Measurements from ENCODE around the gene LCTL.
"Not testable (repeated sequence)": the region's sequence is repeated elsewhere in the genome, so short reads cannot be mapped to it uniquely, and the experiment has no call there.

LCTL gene

DNA sequence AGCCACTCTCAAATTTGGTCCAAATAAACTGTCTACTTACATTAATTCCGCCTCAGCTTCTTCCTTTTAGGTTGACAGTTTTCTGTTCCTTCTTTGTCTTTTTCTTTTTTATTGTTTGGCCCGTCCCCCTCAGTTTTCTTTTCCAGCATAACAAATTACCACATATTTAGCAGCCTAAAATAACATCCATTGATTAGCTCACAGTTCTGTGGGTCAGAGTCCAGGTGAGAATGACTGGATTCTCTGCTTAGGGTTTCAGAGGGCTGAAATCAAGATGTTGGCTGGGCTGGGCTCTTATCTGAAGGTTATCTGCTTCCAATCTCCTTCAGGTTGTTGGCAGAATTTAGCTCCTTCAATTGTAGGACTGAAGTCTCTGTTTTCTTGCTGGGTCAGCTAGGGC, 24.6 kb upstream of the LCTL start:
- DNase-seq = no peak

DNA sequence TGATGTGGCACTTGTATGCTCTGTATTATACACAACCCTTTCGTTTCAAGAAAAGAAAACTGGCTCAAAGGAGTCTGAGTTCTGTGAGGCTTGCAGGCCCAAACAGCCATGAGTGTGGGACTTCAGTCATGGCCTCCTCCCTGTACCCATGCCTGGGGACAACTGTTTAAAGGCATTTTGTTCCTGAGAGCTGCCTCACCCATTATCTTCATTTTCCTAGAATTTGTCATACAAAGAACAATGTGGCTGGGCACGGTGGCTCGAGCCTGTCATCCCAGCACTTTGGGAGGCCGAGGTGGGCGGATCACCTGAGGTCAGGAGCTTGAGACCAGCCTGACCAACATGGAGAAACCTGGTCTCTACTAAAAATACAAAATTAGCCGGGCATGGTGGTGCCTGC, 23.6 kb upstream of the LCTL start:
- not testable (repeated sequence) for DNase-seq

DNA sequence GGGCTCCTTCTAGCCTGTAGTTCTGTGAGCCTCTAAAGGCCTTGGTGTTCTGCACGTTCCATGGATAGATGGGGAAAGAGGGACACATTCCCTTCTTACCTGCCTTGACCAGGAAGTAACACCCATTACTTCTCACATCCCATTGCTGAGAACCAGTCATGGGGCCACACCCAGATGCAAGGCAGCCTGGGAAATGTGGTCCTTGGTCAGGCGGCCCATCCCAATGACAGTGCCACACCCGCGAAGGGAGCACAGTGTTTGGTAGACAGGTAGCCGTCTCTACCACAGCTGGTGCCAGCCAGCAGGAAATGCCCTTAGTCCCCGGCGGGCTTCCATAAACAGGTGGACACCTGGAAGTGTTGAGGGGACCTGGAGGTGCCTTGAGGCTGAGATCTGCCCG, 23.2 kb upstream of the LCTL start:
- no peak for DNase-seq

DNA sequence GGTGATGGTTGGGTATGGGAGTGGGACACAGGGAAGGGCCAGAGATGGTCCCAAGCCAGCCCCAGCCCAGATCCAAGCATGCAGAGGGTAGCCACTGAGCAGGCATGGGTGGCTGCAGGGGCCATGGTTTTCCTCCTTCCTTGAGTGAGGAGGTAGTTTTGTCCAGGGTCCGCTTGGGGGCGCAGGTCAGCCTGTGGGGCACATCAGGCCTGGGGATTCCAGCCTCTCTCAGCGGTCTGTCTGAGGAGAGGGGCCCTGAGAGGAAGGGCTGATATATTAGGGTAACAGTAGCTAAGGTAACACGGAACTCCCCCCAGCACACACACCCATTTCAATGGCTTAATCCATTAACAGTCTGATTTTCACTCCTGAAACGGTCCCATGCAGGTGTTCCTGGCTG, 22.7 kb upstream of the LCTL start:
- no peak for DNase-seq

DNA sequence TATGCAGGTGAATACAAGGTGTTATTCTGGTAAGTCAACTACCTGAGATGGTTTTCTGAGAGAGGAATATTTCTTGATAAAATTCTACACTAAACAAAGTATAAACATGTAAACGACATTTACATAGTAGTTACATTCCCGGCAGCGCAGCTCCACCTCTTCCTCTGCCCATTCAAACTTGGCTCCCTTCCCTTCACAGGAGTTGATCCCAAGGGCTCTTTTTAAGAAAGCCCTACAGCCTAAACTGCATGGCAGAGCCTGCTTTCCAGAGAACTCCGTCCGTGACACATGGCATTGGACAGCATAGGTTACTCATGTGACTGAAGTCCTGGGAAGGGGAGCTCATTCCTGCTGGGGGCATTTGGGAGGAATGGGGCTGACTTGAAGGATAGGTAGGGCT, 22.0 kb upstream of the LCTL start:
- DNase-seq = no peak

DNA sequence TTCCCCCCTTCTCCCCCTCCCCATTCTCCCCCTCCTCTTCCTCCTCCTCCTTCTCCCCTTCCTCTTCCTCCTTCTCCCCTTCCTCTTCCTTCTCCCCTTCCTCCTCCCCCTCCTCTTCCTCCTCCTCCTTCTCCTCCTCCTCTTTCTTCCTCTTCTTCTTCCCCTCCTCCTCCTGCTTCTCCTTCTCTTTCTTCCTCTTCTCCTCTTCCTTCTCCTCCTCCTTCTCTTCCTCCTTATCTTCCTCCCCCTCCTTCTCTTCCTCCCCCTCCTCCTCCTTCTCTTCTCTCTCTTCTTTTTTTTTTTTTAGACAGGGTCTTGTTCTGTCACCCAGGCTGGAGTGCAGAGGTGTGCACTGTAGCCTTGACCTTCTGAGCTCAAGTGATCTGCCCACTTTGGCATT, 21.2 kb upstream of the LCTL start:
- DNase-seq = no peak

DNA sequence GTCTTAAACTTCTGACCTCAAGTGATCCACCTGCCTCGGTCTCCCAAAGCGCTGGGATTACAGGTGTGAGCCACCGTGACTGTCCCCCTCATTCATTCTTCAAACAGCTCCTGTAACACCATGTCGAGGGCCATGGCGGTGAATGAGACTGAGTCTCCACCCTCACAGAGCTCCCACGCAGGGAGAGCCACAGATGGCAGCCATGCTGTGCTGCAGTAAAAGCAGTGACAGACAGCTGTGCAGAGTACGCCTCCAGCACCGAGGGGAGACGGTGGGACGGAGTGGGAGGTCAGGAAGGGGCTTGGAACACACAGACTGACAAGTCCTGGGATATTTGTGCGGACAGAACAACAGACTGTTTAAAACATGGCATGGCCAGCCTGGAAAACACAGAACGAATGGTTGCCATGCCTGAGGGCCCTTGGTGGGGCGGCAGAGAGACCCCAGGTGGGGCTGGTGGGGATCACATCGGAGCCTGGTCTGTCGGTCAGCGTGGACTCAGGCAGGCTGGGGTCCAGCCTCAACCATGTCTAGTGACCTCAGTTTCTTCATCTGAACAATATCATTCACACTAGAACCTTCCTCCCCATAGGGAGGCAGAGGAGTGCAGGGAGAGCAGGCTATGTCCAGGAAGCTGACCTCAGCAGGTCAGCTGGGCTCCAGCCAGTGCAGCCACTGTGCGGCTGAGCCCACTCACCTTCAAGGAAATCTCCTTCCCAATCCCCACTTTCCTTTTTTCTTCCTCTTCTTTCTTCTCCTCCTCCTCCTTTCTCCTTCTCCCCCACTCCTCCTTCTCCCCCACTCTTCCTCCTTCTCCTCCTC, 20.6 kb upstream of the LCTL start:
- DNase-seq = no peak

DNA sequence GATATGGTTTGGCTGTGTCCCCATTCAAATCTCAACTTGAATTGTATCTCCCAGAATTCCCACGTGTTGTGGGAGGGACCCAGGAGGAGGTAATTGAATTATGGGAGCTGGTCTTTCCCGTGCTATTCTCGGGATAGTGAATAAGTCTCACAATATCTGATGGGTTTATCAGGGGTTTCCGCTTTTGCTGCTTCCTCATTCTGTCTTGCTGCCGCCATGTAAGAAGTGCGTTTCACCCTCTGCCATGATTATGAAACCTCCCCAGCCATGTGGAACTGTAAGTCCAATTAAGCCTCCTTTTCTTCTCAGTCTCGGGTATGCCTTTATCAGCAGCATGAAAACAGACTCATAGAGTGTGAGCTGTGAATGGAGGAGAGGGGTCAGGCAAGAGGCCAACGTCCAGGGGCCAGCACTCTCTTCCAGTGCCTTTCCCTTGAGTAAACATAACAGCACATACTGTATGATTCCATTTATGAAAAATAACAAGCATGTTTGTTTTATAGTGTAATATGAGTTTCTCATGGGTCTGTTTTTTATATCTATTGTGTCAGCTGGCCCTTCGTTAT, 16.3 kb upstream of the LCTL start:
- no peak for DNase-seq

DNA sequence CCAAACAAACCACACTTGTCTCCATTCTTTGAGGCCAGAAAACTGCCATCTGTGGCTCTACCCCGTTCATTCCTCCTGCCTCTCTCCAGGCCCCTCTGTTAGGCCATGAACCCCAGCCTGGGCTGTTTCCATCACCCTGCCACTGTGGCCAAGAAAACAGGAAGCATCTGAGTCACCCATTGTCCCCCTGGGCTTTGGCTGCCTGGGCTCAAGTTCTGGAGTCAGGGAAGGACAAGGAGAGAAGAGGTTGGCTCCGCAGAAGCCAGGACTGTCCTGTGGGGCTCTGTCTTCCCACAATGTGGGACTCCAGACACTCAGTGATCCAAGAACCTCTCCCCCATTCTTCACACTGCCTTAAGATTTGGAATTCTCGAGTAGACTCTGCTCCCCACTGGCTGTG, 14.8 kb upstream of the LCTL start:
- no peak for DNase-seq

DNA sequence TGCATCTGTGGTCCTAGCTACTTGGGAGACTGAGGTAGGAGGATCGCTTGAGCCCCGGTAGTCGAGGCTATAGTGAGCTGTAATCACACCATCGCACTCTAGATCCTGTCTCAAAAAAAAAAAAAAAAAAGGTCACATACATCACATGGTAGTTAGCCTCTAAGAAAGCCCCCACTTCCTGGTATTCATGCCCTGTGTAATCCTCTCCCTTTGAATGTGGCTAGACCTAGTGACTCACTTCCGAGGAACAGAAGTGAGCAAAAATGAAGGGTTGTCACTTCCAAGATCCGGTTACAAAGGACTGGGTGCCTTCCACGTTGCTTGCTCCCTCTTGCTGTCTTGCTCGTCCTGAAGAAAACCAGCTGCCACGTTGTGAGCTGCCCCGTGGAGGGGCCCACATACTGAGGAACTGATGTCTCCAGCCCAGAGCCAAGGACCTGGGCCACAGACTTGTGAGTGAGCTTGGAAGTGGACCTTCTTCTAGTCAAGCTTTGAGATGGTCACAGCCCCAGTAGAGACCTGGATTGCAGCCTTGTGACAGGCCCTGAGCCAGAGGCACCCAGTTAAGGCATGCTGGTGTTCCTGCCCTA, 12.6 kb upstream of the LCTL start:
- no peak for DNase-seq

DNA sequence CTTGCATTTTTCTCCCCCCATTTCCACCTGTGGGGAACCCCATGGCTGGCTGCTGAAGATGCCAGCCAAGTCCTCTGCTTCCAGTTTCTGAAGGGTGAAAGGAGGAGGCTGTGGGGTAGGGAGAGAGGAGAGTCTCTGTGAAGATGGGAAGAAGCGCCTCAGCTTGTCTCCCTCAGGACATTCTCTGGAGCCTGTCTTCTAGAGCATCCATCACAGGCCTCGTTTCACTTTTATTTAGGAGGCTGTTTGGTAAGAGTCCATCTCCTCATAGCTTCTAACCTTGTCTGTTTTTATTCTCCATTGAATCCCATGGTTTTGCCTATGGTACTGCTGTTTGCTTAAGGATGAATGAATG, 8.8 kb upstream of the LCTL start:
- no peak for DNase-seq

DNA sequence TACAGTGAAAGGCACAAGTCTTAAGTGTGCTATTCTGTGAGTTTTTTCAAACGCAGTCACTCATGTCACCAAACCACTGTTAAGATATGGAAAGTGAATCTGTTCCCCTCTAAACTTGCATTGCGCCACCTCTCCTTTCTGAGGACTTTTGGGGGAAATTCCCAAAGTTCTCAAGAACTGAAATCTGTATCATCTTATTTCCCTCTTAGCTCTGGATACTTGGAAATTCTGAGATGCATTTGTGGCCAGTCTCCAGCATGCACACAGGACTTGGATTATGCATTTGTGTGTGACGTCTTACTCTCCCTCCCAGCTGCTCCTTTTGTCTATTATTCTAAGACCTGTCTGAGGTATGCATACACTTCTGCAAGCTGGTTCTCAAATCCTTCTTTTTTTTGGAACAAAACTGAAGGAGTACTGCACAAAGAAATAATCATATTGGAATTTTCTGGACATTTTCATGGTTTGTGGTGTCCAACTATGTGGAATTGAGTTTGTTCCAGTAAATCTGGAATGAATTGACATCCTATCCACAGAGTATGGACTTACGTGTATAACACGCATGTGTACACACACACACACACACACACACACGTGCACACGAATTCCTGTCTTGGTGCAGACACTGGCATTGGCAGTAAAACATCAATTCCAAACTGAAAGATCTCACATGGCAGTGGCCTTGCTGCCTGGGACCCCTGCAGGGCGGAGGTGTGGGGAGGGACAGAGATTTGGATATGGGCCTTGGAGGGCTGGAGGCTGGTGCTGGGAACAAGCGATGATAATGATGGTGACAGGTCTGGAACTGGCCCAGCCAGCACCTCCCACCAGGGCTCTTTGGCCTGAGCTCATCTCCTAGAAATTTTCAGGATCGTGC, 8.2 kb upstream of the LCTL start:
- DNase-seq = no peak

DNA sequence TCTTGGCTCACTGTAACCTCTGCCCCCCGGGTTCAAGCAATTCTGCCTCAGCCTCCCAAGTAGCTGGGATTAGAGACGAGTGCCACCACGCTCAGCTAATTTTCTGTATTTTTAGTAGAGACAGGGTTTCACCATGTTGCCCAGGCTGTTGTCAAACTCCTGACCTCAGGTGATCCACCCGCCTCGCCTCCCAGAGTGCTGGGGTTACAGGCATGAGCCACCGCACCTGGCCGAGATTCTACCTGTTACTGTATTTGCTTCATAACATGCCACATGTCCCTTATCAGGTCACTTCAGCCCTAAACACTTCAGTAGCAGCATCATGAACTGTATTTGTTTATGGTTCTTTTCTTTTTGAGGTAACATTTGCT, 7.5 kb upstream of the LCTL start:
- DNase-seq = no peak

DNA sequence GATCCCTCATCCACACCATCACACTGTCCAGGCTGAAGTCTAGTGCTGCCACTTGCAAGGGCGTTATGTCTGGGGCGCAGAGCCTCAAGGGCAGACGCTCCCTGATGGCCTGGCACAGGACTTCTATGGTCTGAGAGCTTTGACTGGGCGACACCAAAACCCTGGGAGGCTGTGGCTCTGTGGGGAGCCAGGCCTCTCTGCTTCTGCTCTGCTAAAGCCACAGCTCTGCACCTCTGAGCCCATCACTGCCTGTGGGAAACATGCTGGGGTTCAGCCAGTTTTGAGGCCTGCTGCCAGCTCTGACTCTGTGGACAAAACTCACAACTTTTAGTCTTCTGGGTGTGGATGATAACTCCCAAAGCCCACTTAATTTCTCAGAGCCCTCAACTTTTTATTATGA, 6.3 kb upstream of the LCTL start:
- no peak for DNase-seq

DNA sequence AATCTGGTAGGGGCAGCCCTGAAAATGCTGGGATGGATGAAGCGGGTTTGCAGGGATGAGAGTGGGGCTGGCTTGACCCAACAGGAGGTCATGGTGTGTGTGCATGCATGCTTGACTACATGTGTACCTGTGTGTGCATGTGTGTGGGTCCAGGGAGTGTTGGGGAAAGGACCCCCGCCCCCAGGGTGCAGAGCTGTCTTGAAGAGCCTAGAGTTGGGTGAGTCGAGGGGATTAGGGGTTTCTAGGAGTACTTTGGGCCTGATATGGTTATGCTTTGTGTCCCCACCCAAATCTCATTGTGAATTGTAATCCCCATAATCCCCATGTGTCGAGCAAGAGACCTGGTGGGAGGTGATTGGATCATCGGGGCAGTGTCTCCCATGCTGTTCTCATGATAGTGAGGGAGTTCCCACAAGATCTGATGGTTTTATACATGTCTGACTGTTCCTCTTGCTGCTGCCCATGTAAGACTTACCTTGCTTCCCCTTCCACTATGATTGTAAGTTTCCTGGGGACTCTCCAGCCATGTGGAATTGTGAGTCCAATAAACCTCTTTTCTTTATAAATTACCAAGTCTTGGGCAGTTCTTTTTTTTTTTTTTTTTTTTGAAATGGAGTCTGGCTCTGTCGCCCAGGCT, 5.2 kb upstream of the LCTL start:
- no peak for DNase-seq

DNA sequence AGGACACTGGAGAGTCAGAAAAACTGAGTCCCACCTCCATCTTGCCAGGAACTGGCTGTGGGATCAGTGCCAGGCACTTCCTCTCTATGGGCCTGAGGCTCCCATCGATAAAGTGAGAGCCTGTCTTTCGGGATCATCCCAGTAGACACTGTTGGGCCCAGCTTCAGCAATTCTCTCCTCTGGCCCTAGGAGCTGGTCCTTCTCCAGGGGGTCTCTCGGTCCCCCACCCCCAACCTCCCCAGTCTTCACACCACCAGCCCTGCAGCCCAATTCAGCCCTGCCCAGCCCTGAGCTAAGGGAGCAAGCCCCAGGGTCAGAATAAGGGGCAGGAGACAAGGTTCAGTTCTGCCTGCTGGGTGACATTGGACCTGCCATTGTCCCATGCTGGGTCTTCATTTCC, 4.5 kb upstream of the LCTL start:
- no peak for DNase-seq

DNA sequence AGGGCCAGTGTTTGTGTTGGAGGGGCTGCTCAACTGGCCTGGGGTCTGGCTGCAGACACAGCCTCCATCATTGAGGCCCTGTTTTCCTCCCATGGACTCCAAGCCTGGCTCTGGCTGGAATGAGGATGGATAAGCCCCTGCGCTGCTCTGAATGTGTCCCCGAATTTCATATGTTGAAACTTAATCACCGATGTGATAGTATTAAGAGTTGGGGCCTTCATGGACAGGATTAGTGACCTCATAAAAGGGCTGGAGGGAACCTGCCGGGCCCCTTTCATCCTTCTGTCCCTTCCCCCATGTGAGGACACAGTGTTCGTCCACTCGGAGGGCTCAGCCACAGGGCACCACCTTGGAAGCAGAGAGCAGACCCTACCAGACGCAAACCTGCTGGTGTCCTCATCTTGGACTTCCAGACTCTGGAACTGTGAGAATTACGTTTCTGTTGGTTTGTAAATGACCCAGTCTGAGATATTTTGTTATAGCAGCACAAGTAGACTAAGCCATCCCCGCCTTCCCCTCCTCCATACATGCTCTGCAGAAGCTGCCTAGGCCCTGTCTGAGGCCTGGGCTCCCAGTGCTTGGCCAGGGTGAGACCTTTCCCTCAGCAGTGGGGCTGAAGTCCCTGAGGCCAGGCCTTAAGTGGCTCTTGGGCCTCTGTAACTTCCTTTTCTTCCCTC, 3.8 kb upstream of the LCTL start:
- DNase-seq = no peak

DNA sequence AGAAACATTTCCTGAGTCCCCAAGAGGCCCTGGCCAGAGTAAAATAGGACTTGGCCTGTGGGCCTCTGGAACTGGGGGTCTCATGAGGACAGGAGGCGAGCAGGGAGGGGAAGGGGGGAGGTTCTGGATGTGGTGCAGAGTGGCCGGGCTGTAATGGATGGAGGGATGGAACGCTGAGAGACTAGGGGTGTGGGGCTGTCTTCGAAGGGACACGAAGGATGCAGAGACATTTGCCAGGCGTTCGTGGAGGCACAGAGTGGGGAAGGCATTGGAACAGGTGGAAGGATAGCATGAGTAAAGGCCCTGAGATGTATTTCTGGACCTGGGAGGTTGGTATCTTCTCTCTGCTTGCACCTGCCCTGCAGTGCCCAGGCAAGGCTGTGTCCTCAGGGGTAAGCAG, 2.1 kb upstream of the LCTL start:
- DNase-seq = no peak

DNA sequence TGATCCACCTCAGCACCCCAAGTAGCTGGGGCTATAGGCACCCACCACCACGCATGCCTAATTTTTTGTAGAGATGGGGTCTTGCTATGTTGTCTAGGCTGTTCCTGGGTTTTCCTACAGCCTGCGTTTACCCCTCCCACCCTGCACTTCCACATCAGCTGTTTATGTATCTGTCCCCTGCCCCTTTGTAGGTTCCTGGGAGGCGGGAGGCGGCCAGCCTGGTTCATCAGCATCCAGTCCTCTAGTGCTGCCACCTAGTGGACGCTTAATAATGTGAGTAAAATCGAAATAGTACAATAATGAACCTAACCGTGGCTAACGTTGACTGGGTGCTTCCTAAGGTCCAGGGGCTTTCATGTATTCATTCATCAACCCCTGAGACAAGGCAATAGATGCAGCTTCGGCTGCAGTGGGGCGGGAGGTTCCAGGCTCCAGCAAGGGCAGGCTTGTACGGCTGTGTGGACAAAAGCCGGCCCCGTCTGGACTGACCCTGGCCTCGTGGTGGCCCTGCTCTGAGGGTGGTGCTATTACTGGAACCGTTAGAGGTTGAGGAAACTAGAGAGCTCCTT, 1.2 kb upstream of the LCTL start:
- DNase-seq = peak; percentile 14

DNA sequence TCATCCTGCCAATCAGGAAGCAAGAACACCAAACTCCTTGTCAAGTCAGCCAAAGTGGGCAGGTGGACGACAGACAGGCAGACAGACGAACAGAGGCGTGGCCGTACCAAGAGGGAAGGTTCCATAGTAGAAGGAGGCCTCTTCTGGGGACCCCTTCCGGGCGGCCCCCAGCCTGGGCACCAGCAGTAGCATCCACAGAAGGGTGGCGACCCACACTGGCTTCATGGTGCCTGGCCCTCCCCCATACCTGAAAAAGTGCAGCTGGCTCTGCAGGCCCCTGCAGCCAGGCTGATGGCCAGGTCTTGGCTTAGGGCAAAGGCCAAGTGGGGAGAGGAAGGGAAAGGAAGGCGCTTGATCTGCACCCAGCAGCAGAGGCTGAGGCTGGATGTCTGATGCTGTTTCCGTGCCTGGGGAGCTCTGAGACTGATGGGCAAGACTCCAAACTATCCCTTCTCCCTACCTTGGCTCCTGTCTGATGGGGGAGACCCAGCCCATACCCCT, 607 bp downstream of the LCTL start:
- DNase-seq = no peak

DNA sequence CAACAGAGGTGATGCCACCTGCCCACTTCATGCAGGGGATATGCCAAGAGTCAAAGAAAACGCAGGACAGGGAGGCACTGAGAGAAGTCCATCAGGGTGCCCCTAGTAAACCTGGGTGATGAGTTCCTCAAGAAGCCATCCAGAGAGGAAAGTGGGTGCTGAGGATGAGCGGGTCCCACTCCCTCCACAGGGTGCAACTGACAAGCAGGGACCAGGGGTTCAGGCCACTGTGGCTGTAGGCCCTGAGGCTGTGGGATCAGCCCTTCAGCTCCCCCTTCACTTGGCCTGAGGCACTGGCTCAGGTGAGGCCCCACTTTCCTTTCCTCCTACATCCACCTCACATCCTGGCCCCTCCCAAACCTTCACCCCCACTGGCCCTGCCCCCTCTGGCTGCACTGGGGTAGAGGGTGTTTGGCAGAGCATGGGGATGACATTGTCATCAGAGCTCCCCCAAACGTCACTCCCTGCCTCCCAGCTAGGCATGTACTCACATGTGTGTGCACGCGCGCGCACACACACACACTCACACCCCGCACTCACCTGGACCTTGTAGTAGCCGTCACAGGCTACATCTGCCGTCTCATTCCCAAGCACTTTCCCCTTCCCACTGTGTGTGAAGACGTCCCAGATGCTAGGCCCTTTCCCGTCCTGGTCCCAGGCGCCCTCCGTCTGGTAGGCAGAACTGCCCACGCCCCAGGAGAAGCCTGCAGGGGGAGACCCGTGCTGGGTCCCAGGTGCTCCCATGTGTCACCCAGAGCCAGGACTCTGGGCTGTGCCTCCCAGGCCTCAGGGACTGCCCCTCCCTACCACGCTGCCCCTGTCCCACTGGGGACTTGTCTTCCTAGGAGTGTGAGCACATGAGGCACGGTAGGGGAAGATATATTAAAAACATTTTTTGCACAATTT, 1.4 kb downstream of the LCTL start:
- no peak for DNase-seq

Measured in NCI-H1092 treated with DMSO at 0.1 percent for 48 hours (cell line).